Subcutaneous abdominal adipose tissue (tissue), 5 donors: ENCODE data around the gene FAM240A.

Source experiments
- H3K27ac ChIP-seq: one replicate; pipeline ENCODE4 v1.7.0; 2013; ENCODE audit warnings: low read depth, mild to moderate bottlenecking, inconsistent platforms, low read length, moderate library complexity
- H3K27me3 ChIP-seq, 5 donors: one replicate each; pipeline ENCODE4 v1.7.0; 2013; ENCODE audit warnings: low read length in 5 of 5, inconsistent platforms in 1 of 5; ENCODE audit not compliant: control insufficient read depth in 5 of 5, insufficient read depth in 4 of 5
- H3K36me3 ChIP-seq, 5 donors: one replicate each; pipeline ENCODE4 v1.7.0; 2013; ENCODE audit warnings: low read length in 5 of 5; ENCODE audit not compliant: control insufficient read depth in 5 of 5, insufficient read depth in 5 of 5
- H3K4me1 ChIP-seq, 5 donors: one replicate each; pipeline ENCODE4 v1.7.0; 2013; ENCODE audit warnings: low read length in 5 of 5, mild to moderate bottlenecking in 3 of 5, moderate library complexity in 1 of 5; ENCODE audit not compliant: control insufficient read depth in 5 of 5, insufficient read depth in 5 of 5
- H3K4me3 ChIP-seq, 5 donors: one replicate each; pipeline ENCODE4 v1.7.0; 2013; ENCODE audit warnings: low read length in 5 of 5, low read depth in 1 of 5
- H3K9ac ChIP-seq, 5 donors: one replicate each; pipeline ENCODE4 v1.7.0; 2013; ENCODE audit warnings: low read length in 5 of 5, mild to moderate bottlenecking in 4 of 5, moderate library complexity in 3 of 5
- H3K9me3 ChIP-seq, 5 donors: one replicate each; pipeline ENCODE4 v1.7.0; 2013; ENCODE audit warnings: low read length in 5 of 5; ENCODE audit not compliant: control insufficient read depth in 5 of 5
- donor health status: healthy.
- donor health status: healthy.
- donor health status: healthy.
- donor health status: healthy.
- donor health status: healthy.

The FAM240A gene

GRCh38 chr3:46643701-46644100 is 31.4 kb downstream of the FAM240A start:
- no peak overlapping the region for H3K9ac ChIP-seq
- no peak overlapping the region for H3K4me3 ChIP-seq
- H3K27me3 ChIP-seq, result no peaks in the 10 kb centered on the region
- peaks cover 0 to 6% (median 0%) of the 10 kb centered on the region in 5 donors for H3K4me1 ChIP-seq
- H3K36me3 ChIP-seq, result no peaks in the 10 kb centered on the region
- H3K27ac ChIP-seq, result no peak overlapping the region
- H3K9me3 ChIP-seq, result peaks cover 0 to 10% (median 4%) of the 10 kb centered on the region in 5 donors

GRCh38 chr3:46646700-46647099 is 34.4 kb downstream of the FAM240A start:
- no peak overlapping the region for H3K4me3 ChIP-seq
- no peaks in the 10 kb centered on the region for H3K27me3 ChIP-seq
- peaks cover 0 to 6% (median 0%) of the 10 kb centered on the region in 5 donors for H3K4me1 ChIP-seq
- peaks cover 0 to 2% (median under 1%) of the 10 kb centered on the region in 5 donors for H3K9me3 ChIP-seq
- H3K27ac ChIP-seq, result no peak overlapping the region
- H3K36me3 ChIP-seq, result no peaks in the 10 kb centered on the region
- H3K9ac ChIP-seq, result no peak overlapping the region

GRCh38 chr3:46648096-46648495 is 35.8 kb downstream of the FAM240A start:
- H3K9me3 ChIP-seq, result peaks cover 4 to 9% (median 7%) of the 10 kb centered on the region in 5 donors

GRCh38 chr3:46649436-46649835 is 37.1 kb downstream of the FAM240A start:
- H3K4me1 ChIP-seq, result peaks cover 0 to 6% (median 0%) of the 10 kb centered on the region in 5 donors
- H3K4me3 ChIP-seq, result no peak overlapping the region
- peaks cover 4 to 9% (median 7%) of the 10 kb centered on the region in 5 donors for H3K9me3 ChIP-seq
- H3K27me3 ChIP-seq, result no peaks in the 10 kb centered on the region
- H3K36me3 ChIP-seq, result no peaks in the 10 kb centered on the region
- H3K9ac ChIP-seq, result no peak overlapping the region
- no peak overlapping the region for H3K27ac ChIP-seq

More at GRCh38 chr3:46648096-46648495, 35.8 kb downstream of the FAM240A start:
- Histone ChIP-seq H3K4me1 (peaks cover 0 to 6% (median 0%) of the 10 kb centered on the region in 5 donors), H3K9ac (no peak overlapping the region), H3K4me3 (no peak overlapping the region), H3K36me3 (no peaks in the 10 kb centered on the region), H3K27me3 (no peaks in the 10 kb centered on the region), H3K27ac (no peak overlapping the region)

- Histone ChIP-seq H3K9me3 (peaks cover 4 to 9% (median 7%) of the 10 kb centered on the region in 5 donors), H3K9ac (no peak overlapping the region), H3K27me3 (no peaks in the 10 kb centered on the region), H3K27ac (no peak overlapping the region), H3K36me3 (no peaks in the 10 kb centered on the region), H3K4me1 (peaks cover 0 to 6% (median 0%) of the 10 kb centered on the region in 5 donors), H3K4me3 (no peak overlapping the region)
Measured at GRCh38 chr3:46651084-46651483, 38.8 kb downstream of the FAM240A start.

- no peak overlapping the region for H3K27ac ChIP-seq
- H3K9me3 ChIP-seq, result peaks cover 4 to 9% (median 7%) of the 10 kb centered on the region in 5 donors
- no peak overlapping the region for H3K4me3 ChIP-seq
- peaks cover 0 to 7% (median 2%) of the 10 kb centered on the region in 5 donors for H3K4me1 ChIP-seq
- no peaks in the 10 kb centered on the region for H3K36me3 ChIP-seq
- no peaks in the 10 kb centered on the region for H3K27me3 ChIP-seq
- H3K9ac ChIP-seq, result no peak overlapping the region
Measured at GRCh38 chr3:46655271-46655670, 42.9 kb downstream of the FAM240A start.

- H3K9me3 ChIP-seq, result peaks cover 2 to 4% (median 3%) of the 10 kb centered on the region in 5 donors
- no peak overlapping the region for H3K9ac ChIP-seq
- H3K4me1 ChIP-seq, result peaks cover 3 to 18% (median 13%) of the 10 kb centered on the region in 5 donors
- no peak overlapping the region for H3K27ac ChIP-seq
- H3K36me3 ChIP-seq, result no peaks in the 10 kb centered on the region
- H3K27me3 ChIP-seq, result peaks cover 0 to 3% (median 0%) of the 10 kb centered on the region in 5 donors
- no peak overlapping the region for H3K4me3 ChIP-seq
Measured at GRCh38 chr3:46656778-46657556, 44.6 kb downstream of the FAM240A start.

- H3K27ac ChIP-seq, result no peak overlapping the region
- peaks cover 6 to 35% (median 31%) of the 10 kb centered on the region in 5 donors for H3K4me1 ChIP-seq
- H3K36me3 ChIP-seq, result no peaks in the 10 kb centered on the region
- no peak overlapping the region for H3K9ac ChIP-seq
- no peaks in the 10 kb centered on the region for H3K9me3 ChIP-seq
- no peak overlapping the region for H3K4me3 ChIP-seq
- H3K27me3 ChIP-seq, result peaks cover 0 to 4% (median 0%) of the 10 kb centered on the region in 5 donors
Measured at GRCh38 chr3:46659285-46659684, 47.0 kb downstream of the FAM240A start.

GRCh38 chr3:46660003-46660402 is 47.7 kb downstream of the FAM240A start:
- H3K27ac ChIP-seq, result no peak overlapping the region
- H3K9me3 ChIP-seq, result no peaks in the 10 kb centered on the region
- no peaks in the 10 kb centered on the region for H3K36me3 ChIP-seq
- H3K27me3 ChIP-seq, result peaks cover 0 to 4% (median 0%) of the 10 kb centered on the region in 5 donors
- peaks cover 6 to 35% (median 31%) of the 10 kb centered on the region in 5 donors for H3K4me1 ChIP-seq
- H3K9ac ChIP-seq, result peak overlapping the region in 1 of 5 donors; percentile 17
- H3K4me3 ChIP-seq, result no peak overlapping the region
